Breast epithelium (tissue), 4 donors: Measurements from ENCODE around the gene SS18L1. TPM values are rescaled to one million over a fixed set of nuclear protein-coding genes. Genes with fewer than 3 reads are reported as not detected.

Experiments used
- DNase-seq, 2 donors: peaks; one replicate each; pipeline ENCODE4 v3.0.0-alpha.2; 2019; ENCODE audit warnings: low spot score in 2 of 2
- H3K27ac ChIP-seq, 2 donors: fragments of 200-600 bp; sonication (generic) in 1 of 2; one replicate each; pipeline ENCODE4 v1.5.1; 2016 to 2019; ENCODE audit warnings: mild to moderate bottlenecking in 1 of 2
- H3K27me3 ChIP-seq, 2 donors: fragments of 200-600 bp; sonication (generic) in 1 of 2; one replicate each; pipeline versions ENCODE4 v1.5.1 to v1.6.0; 2017 to 2019; ENCODE audit warnings: control low read depth in 1 of 2, mild to moderate bottlenecking in 1 of 2
- H3K36me3 ChIP-seq: fragments of 200-600 bp; one replicate; pipeline ENCODE4 v1.5.1; 2019
- H3K4me1 ChIP-seq, 2 donors: fragments of 200-600 bp; sonication (generic); one replicate each; pipeline ENCODE4 v1.5.1; 2016 to 2019; ENCODE audit warnings: control low read depth in 1 of 2
- H3K4me3 ChIP-seq, 3 donors: fragments of 200-600 bp; sonication (generic); 1 replicate in 2 of 3; 2 replicates in 1 of 3; pipeline ENCODE4 v1.5.1; 2016 to 2019; ENCODE audit warnings: mild to moderate bottlenecking in 3 of 3, moderate library complexity in 2 of 3
- H3K9me3 ChIP-seq, 2 donors: fragments of 200-600 bp; sonication (generic) in 1 of 2; one replicate each; pipeline ENCODE4 v1.5.1; 2016 to 2019; ENCODE audit warnings: control low read depth in 1 of 2
- CTCF ChIP-seq, 3 donors: fragments of 450-650 bp; IDR thresholded peaks; one replicate each; pipeline ENCODE4 v1.5.1; 2016 to 2017; ENCODE audit warnings: antibody characterized with exemption in 3 of 3, mild to moderate bottlenecking in 3 of 3, moderate library complexity in 3 of 3
- POLR2A ChIP-seq: fragments of 450-650 bp; IDR thresholded peaks from one replicate; pipeline ENCODE4 v1.6.1; 2016; ENCODE audit warnings: antibody characterized with exemption, mild to moderate bottlenecking, moderate library complexity
- POLR2AphosphoS5 ChIP-seq, 3 donors: sonication (generic); formaldehyde crosslinking; IDR thresholded peaks; one replicate each; pipeline ENCODE4 v1.6.1; 2017; ENCODE audit warnings: antibody characterized with exemption in 3 of 3
- intact Hi-C: fragments of 100-400 bp; cut with DNase I; formaldehyde crosslinking; loops from one replicate; pipeline ENCODE4 v1.15.1; 2023; ENCODE audit warnings: low total_unique reads
- total RNA-seq, 3 donors: library from RNA; depleted of rRNA; stranded (reverse); fragments of >200 nt; gene quantifications; one replicate each; pipeline ENCODE4 v1.1.0, GENCODE V29; 2016

SS18L1 gene
- total RNA-seq, 3 donors from 2014 or later: 12.5 to 18.4 (median 14.4) TPM

DNA sequence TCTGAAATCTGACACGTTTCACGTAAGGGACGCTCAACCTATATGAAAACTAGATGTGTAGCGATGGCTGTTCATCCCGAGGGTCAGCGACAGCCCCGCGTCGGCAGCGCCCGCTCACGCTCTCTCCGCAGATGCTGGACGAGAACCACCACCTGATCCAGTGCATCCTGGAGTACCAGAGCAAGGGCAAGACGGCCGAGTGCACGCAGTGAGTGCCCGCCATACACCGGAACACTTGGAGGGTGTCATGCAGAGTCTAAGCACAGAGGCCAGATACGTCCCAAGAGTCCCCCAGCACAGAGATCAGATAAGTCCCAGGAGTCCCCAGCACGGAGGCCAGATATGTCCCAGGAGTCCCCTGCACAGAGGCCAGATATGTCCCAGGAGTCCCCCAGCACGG, 15.0 kb downstream of the SS18L1 start:
- no peak overlapping the region for H3K27ac ChIP-seq
- intact Hi-C loops: no loop called here
- no peak for TF ChIP-seq POLR2A
- TF ChIP-seq CTCF (IDR thresholded peaks at IDR 0.05): no peak
- no peak for TF ChIP-seq POLR2AphosphoS5 (IDR thresholded peaks at IDR 0.05)
- no peaks in the 10 kb centered on the region for H3K27me3 ChIP-seq
- H3K36me3 ChIP-seq: no peaks in the 10 kb centered on the region
- H3K4me3 ChIP-seq: no peak overlapping the region
- H3K9me3 ChIP-seq: no peaks in the 10 kb centered on the region
- DNase-seq: no peak
- H3K4me1 ChIP-seq: no peaks in the 10 kb centered on the region

- H3K27ac ChIP-seq: peak overlapping the region; percentile 36 to 39
- H3K4me3 ChIP-seq: no peak overlapping the region
- DNase-seq: no peak
- no peaks in the 10 kb centered on the region for H3K36me3 ChIP-seq
- no peaks in the 10 kb centered on the region for H3K27me3 ChIP-seq
- H3K9me3 ChIP-seq: no peaks in the 10 kb centered on the region
- no peaks in the 10 kb centered on the region for H3K4me1 ChIP-seq
- TF ChIP-seq CTCF (IDR thresholded peaks at IDR 0.05): no peak
- no peak for TF ChIP-seq POLR2AphosphoS5 (IDR thresholded peaks at IDR 0.05)
- no peak for TF ChIP-seq POLR2A
- intact Hi-C loops: no loop called here
These were observed 15.5 kb downstream of the SS18L1 start for GRCh38 chr20:62159052-62159451.

DNA sequence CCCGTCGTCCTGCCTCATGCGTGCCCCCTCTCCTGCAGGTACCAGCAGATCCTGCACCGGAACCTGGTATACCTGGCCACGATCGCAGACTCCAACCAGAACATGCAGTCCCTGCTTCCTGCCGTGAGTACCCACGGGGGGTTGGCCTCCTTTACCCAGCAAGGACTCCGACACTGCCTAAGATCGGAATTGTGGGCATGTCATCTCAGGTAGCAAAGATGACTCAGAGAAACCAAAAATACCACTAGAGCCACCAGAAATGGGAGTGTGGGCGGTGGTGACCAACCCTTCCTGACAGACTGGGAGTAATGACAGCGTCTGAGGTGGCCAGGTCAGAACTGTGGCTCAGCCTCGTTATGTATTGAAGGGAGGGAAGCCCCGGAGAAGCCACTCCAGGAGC, 16.3 kb downstream of the SS18L1 start:
- intact Hi-C loops: no loop called here
- Histone ChIP-seq H3K4me1 (no peaks in the 10 kb centered on the region), H3K9me3 (no peaks in the 10 kb centered on the region), H3K4me3 (no peak overlapping the region), H3K27ac (peak overlapping the region in 1 of 2 donors; percentile 39), H3K27me3 (no peaks in the 10 kb centered on the region), H3K36me3 (no peaks in the 10 kb centered on the region)
- peak in 1 of 2 donors; percentile 84 for DNase-seq
- TF ChIP-seq CTCF (IDR thresholded peaks at IDR 0.05) (peak in 1 of 3 donors; percentile 16), POLR2A (no peak)

GRCh38 chr20:62160253-62160652, 16.7 kb downstream of the SS18L1 start:
- H3K4me3 ChIP-seq: no peak overlapping the region
- TF ChIP-seq POLR2AphosphoS5 (IDR thresholded peaks at IDR 0.05) (no peak), CTCF (IDR thresholded peaks at IDR 0.05) (no peak), POLR2A (no peak)
- H3K27me3 ChIP-seq: no peaks in the 10 kb centered on the region
- no peaks in the 10 kb centered on the region for H3K9me3 ChIP-seq
- intact Hi-C loops: no loop called here
- H3K4me1 ChIP-seq: no peaks in the 10 kb centered on the region
- no peak for DNase-seq
- no peaks in the 10 kb centered on the region for H3K36me3 ChIP-seq
- H3K27ac ChIP-seq: peak overlapping the region in 1 of 2 donors; percentile 39

GRCh38 chr20:62160876-62161275, 17.3 kb downstream of the SS18L1 start:
- Histone ChIP-seq H3K27me3 (no peaks in the 10 kb centered on the region), H3K36me3 (peaks cover 1% of the 10 kb centered on the region), H3K9me3 (no peaks in the 10 kb centered on the region), H3K4me3 (no peak overlapping the region), H3K4me1 (no peaks in the 10 kb centered on the region), H3K27ac (peak overlapping the region; percentile 4 to 21)
- TF ChIP-seq CTCF (IDR thresholded peaks at IDR 0.05) (no peak), POLR2AphosphoS5 (IDR thresholded peaks at IDR 0.05) (no peak), POLR2A (no peak)
- DNase-seq: no peak
- intact Hi-C loops: no loop called here
